OCI-LY7 (cell line): ENCODE measurements around the gene PNPLA1. TPM values are rescaled to one million over a fixed set of nuclear protein-coding genes. Genes with fewer than 3 reads are reported as not detected.

Source experiments
- BruUV-seq: library from RNA; stranded (reverse); fragments of 400-500 nt; replicated peaks from 2 replicates; lab custom pipeline; 2021; lab: Mats Ljungman, UMichigan
- CTCF ChIA-PET: fragments of 300-600 bp; sonication (Branson Sonifier 250); formaldehyde crosslinking; loops from one replicate; lab custom pipeline; 2022; ENCODE audit warnings: antibody characterized with exemption; ENCODE audit not compliant: unreplicated experiment; lab: Charles Lee
- POLR2A ChIA-PET: fragments of 300-600 bp; sonication (Branson Sonifier 250); formaldehyde crosslinking; loops from one replicate; lab custom pipeline; 2022; ENCODE audit warnings: antibody characterized with exemption; lab: Charles Lee
- DNase-seq: peaks from one replicate; pipeline ENCODE4 v3.0.0-alpha.2; 2015; ENCODE audit warnings: low spot score
- H2AFZ ChIP-seq: fragments of 200-600 bp; sonication (generic), shearing (Covaris generic); 2 replicates; pipeline ENCODE4 v1.6.1; 2014; ENCODE audit warnings: mild to moderate bottlenecking, antibody characterized with exemption, low read length, moderate library complexity
- H3K27ac ChIP-seq: fragments of 200-600 bp; sonication (generic); 2 replicates; pipeline ENCODE4 v1.5.1; 2014; ENCODE audit warnings: mixed run types, low read depth, mild to moderate bottlenecking, moderate library complexity, low read length, inconsistent platforms; ENCODE audit not compliant: poor library complexity, severe bottlenecking
- H3K36me3 ChIP-seq: fragments of 200-600 bp; sonication (generic); 2 replicates; pipeline ENCODE4 v1.6.1; 2014; ENCODE audit warnings: mild to moderate bottlenecking, antibody characterized with exemption, low read length, moderate library complexity, mixed read lengths; ENCODE audit not compliant: insufficient read depth
- H3K4me1 ChIP-seq: fragments of 200-600 bp; sonication (generic); 2 replicates; pipeline ENCODE4 v1.5.1; 2014; ENCODE audit warnings: mild to moderate bottlenecking, low read length; ENCODE audit not compliant: insufficient read depth, poor library complexity, severe bottlenecking
- H3K4me2 ChIP-seq: fragments of 200-600 bp; sonication (generic); 2 replicates; pipeline ENCODE4 v1.6.1; 2014; ENCODE audit warnings: mild to moderate bottlenecking, low read length
- H3K4me3 ChIP-seq: fragments of 200-600 bp; sonication (generic); 2 replicates; pipeline ENCODE4 v1.5.1; 2014; ENCODE audit warnings: mild to moderate bottlenecking, low read depth, low read length; ENCODE audit not compliant: poor library complexity, severe bottlenecking
- H3K79me2 ChIP-seq: fragments of 200-600 bp; sonication (generic); 2 replicates; pipeline ENCODE4 v1.6.1; 2016; ENCODE audit warnings: low read depth, mild to moderate bottlenecking, low read length, moderate library complexity, mixed read lengths; ENCODE audit not compliant: insufficient read depth
- H3K9me2 ChIP-seq: fragments of 200-600 bp; sonication (generic); 2 replicates; pipeline ENCODE4 v1.6.1; 2016; ENCODE audit warnings: mild to moderate bottlenecking, low read length, mixed read lengths; ENCODE audit not compliant: insufficient read depth
- H3K9me3 ChIP-seq: fragments of 200-600 bp; sonication (generic); 2 replicates; pipeline ENCODE4 v1.6.1; 2014; ENCODE audit warnings: mild to moderate bottlenecking, mixed run types, low read length, mixed read lengths
- H4K20me1 ChIP-seq: fragments of 200-600 bp; sonication (generic); 2 replicates; pipeline ENCODE4 v1.6.1; 2014; ENCODE audit warnings: mild to moderate bottlenecking, antibody characterized with exemption, low read length, moderate library complexity, mixed read lengths; ENCODE audit not compliant: insufficient read depth
- CTCF ChIP-seq: fragments of 200-600 bp; sonication (generic); conservative IDR thresholded peaks from 2 replicates; pipeline ENCODE4 v1.5.1; 2014; ENCODE audit warnings: mild to moderate bottlenecking, antibody characterized with exemption, low read length, moderate library complexity, mixed read lengths
- EZH2phosphoT487 ChIP-seq: fragments of 200-600 bp; sonication (generic); IDR thresholded peaks from 2 replicates; pipeline ENCODE4 v1.6.1; 2018; ENCODE audit warnings: low read depth, borderline replicate concordance, mild to moderate bottlenecking, mixed run types, antibody characterized with exemption, low read length, moderate library complexity, mixed read lengths
- intact Hi-C: fragments of 100-400 bp; cut with micrococcal nuclease; formaldehyde crosslinking; loops from one replicate; pipeline ENCODE4 v1.10.0; 2022; ENCODE audit not compliant: unreplicated experiment
- total RNA-seq, 2 experiments: library from RNA; depleted of rRNA in 1 of 2; stranded (reverse); fragments of >200 nt in 1 of 2; shearing (Covaris generic) in 1 of 2; gene quantifications; 2 replicates each; pipeline ENCODE4 v1.2.3, GENCODE V29; 2014 to 2022

Gene PNPLA1
- total RNA-seq, 2 experiments from 2014 or later: not detected

DNA sequence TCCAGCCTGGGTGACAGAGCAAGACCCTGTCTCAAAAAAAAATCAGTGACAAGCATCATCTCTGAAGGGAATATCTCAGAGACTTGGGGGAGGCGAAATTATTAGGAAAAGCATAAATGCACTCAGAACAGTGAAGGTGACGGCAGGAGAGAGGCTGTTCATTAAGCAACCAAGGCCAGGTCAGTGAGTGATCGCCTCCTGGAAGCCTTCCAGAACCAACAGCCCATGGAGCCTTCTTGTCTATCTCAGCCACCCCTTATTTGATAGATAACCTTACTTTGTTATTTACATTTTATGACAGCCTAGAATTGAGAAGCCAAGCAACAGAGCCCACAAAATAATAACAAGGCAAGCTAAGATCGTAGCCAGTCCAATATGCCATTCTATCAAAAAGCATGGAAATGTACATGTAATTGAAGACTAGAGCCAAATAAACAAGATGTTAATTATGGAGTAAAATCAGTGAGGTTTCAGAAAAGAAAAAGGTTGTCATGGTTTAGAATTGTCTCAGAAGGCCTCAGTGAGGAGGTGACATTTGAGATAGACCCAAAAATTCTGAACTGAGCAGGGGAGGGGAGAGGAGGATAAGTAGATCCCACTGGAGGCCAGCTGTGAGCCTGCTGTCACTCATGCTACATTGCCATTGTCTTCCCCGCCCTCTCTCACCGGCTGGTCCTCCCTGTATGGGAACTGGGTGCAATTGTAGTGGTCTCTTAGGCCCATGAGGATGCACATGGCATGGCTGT is 49.0 kb downstream of the PNPLA1 start:
- BruUV-seq: no TSS peak
- no peak for TF ChIP-seq EZH2phosphoT487
- TF ChIP-seq CTCF: no peak

DNA sequence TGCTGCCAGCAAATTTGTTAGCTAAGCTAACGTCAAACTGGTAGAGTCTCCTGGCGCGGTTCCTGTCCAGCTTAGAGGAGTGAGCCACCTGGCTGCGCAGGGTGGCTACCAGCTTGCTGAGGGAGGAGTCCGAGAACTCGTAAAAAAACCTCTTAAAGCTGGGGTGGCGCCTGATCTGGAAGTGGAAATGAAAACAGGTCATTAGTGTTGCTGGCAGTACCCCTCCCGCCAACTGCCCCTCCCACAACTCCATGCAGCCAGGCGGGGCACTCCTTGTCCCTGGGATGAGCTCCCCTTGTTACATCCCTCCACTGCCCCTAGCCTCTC is 49.5 kb downstream of the PNPLA1 start:
- H3K36me3 ChIP-seq: no peaks in the 10 kb centered on the region
- no peaks in the 10 kb centered on the region for H3K9me2 ChIP-seq
- no peak overlapping the region for H3K4me2 ChIP-seq
- POLR2A ChIA-PET: interaction anchor here (0.6 to 0.7 kb wide), 2 partner anchors 9 to 36 kb away, joined by 3 read pairs; no protein-coding TSS in a partner anchor
- intact Hi-C loops: no loop called here
- H3K4me3 ChIP-seq: no peak overlapping the region
- DNase-seq: no peak
- no peak overlapping the region for H3K27ac ChIP-seq
- no peak overlapping the region for H2AFZ ChIP-seq
- H4K20me1 ChIP-seq: no peaks in the 10 kb centered on the region
- no peaks in the 10 kb centered on the region for H3K79me2 ChIP-seq
- BruUV-seq: no TSS peak
- TF ChIP-seq EZH2phosphoT487 (no peak), CTCF (no peak)
- H3K4me1 ChIP-seq: no peaks in the 10 kb centered on the region
- no peaks in the 10 kb centered on the region for H3K9me3 ChIP-seq
- CTCF ChIA-PET: no interaction called here

More for the DNA sequence above, 49.0 kb downstream of the PNPLA1 start:
- no peak for DNase-seq
- Histone ChIP-seq H3K9me2 (no peaks in the 10 kb centered on the region), H3K4me1 (peaks cover 4% of the 10 kb centered on the region), H4K20me1 (no peaks in the 10 kb centered on the region), H2AFZ (no peak overlapping the region), H3K36me3 (no peaks in the 10 kb centered on the region), H3K4me3 (no peak overlapping the region), H3K9me3 (no peaks in the 10 kb centered on the region), H3K4me2 (no peak overlapping the region), H3K79me2 (no peaks in the 10 kb centered on the region), H3K27ac (no peak overlapping the region)
- intact Hi-C loops: no loop called here
- CTCF ChIA-PET: no interaction called here
- POLR2A ChIA-PET: interaction anchor here (0.6 kb wide), 1 partner anchor 36 kb away, joined by 3 read pairs; no protein-coding TSS in a partner anchor

- H2AFZ ChIP-seq: no peak overlapping the region
- H3K4me1 ChIP-seq: no peaks in the 10 kb centered on the region
- POLR2A ChIA-PET: interaction anchor here (0.7 kb wide), 1 partner anchor 9 kb away, joined by 3 read pairs; no protein-coding TSS in a partner anchor
- intact Hi-C loops: no loop called here
- H3K9me3 ChIP-seq: no peaks in the 10 kb centered on the region
- no peak for DNase-seq
- H3K36me3 ChIP-seq: no peaks in the 10 kb centered on the region
- H3K4me2 ChIP-seq: no peak overlapping the region
- no peak overlapping the region for H3K27ac ChIP-seq
- CTCF ChIA-PET: no interaction called here
- H4K20me1 ChIP-seq: no peaks in the 10 kb centered on the region
- H3K4me3 ChIP-seq: no peak overlapping the region
- no peak for TF ChIP-seq EZH2phosphoT487
- TF ChIP-seq CTCF: no peak
- BruUV-seq: no TSS peak
- no peaks in the 10 kb centered on the region for H3K79me2 ChIP-seq
- H3K9me2 ChIP-seq: no peaks in the 10 kb centered on the region
Measured at GRCh38 chr6:36319821-36320220, 50.0 kb downstream of the PNPLA1 start.
